Stomach (tissue), 4 donors: ENCODE measurements around the gene LCE3B.

Source experiments
- CTCF ChIP-seq, 7 experiments: fragments of 450-650 bp in 4 of 7; fragments of 200-600 bp in 3 of 7; sonication (generic) in 3 of 7; IDR thresholded peaks; one replicate each; pipeline ENCODE4 v1.5.1; 2016 to 2019; ENCODE audit warnings: antibody characterized with exemption in 7 of 7, control low read depth in 2 of 7, mild to moderate bottlenecking in 1 of 7
- EP300 ChIP-seq: sonication (generic); formaldehyde crosslinking; IDR thresholded peaks from one replicate; pipeline ENCODE4 v1.6.1; 2017; ENCODE audit warnings: antibody characterized with exemption
- POLR2A ChIP-seq, 4 donors: fragments of 450-650 bp; IDR thresholded peaks; one replicate each; pipeline ENCODE4 v1.6.1; 2016; ENCODE audit warnings: antibody characterized with exemption in 4 of 4, control low read depth in 2 of 4, mild to moderate bottlenecking in 1 of 4, moderate library complexity in 1 of 4
- POLR2AphosphoS5 ChIP-seq, 3 donors: sonication (generic); formaldehyde crosslinking; IDR thresholded peaks; one replicate each; pipeline ENCODE4 v1.6.1; 2016; ENCODE audit warnings: antibody characterized with exemption in 3 of 3

- no peak for TF ChIP-seq CTCF (IDR thresholded peaks at IDR 0.05)
- TF ChIP-seq POLR2A (IDR thresholded peaks at IDR 0.05), result no peak
- no peak for TF ChIP-seq EP300
- TF ChIP-seq POLR2AphosphoS5 (IDR thresholded peaks at IDR 0.05), result no peak
These were observed 9.7 kb downstream of the LCE3B start for GRCh38 chr1:152623203-152623844.
